Hematopoietic multipotent progenitor cell treated with erythropoietin and hydrocortisone succinate and interleukin-3 and kit ligand, for 17 days (in vitro differentiated cells): ENCODE results near the gene PPP1R14D.

Experiments
- DNase-seq: peaks from one replicate; pipeline ENCODE4 v3.0.0-alpha.2; 2015; ENCODE audit warnings: low spot score

PPP1R14D gene

DNA sequence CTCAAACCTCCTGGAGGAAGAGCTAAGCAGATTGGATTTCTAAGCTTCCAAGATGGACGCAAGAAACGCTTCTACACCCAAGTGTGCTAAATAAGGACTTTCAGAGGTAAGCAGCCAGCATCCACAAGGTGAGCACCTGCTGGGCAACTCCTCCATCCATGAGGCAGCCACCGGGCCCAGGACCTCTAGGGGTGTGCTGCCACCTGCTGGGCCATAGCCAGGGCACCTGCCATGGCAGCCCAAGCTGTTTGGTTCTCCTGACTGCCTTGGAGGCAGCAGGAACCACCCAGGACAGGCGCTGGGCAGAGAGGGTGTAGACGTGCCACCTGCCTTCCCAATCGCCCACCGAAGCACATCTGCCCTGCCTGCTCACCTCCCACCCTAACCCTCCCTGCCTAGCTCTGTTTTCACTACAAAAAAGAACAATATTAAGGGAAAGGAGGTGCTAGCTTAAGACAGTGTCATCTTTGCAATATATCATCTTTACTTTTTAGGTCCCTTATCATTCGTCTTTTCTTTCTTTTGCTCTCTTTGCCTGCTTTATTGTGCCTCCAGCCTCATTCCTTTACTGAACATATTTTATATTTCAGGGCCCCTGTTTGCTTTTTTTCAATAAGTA lies 45.8 kb downstream of the PPP1R14D start:
- peak; percentile 92 for DNase-seq

DNA sequence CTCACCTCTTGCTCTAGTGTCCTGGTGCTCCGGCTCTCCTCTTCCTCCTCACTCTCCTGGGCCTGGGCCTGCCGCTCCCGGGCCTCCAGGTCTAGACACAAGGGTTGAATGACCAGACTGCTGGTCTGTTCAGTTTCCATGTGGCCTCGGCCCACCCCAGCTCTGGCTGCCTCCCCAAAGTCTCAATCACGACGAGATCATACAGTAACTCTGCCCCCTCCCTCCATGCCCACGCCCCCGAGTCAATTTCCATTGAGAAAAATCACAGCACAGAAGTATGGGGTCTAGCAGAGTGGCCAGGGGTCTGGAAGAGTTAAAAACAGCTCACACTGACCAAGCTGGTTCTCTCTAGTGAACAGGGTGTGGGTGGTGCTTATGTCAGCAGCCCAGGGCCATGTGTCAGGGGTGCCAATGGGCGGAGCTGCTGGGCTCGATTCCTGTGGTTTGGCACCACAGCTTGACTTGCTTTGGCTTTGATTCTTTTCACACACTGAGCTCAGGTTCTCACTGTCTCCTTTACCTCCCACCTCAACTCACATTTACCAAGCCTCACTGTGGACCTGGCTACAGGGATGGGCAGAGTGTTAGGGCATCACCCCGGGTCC lies 51.9 kb downstream of the PPP1R14D start:
- DNase-seq: peak; percentile 61

GRCh38 chr15:40775740-40776536 lies 52.6 kb downstream of the PPP1R14D start:
- no peak for DNase-seq

DNA sequence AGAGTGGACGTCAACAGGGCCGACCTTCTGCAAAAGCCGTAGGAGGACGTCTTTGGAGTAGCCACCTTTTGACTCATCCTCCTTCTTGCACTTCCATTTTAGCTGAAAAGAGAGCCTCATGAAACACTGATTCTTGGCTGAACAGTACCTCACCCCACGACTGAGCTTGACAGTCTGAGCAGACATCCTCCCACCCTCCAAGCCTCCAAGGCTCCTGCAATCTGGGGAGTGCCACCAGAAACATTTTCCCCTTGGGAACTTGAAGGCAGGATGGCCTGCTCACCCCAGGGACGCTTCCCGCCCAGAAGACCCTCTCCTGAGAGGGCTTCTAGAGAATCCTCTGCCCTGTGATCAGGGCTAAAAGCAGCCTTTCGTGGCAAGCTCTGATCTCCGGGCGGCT lies 53.5 kb downstream of the PPP1R14D start:
- DNase-seq: no peak

DNA sequence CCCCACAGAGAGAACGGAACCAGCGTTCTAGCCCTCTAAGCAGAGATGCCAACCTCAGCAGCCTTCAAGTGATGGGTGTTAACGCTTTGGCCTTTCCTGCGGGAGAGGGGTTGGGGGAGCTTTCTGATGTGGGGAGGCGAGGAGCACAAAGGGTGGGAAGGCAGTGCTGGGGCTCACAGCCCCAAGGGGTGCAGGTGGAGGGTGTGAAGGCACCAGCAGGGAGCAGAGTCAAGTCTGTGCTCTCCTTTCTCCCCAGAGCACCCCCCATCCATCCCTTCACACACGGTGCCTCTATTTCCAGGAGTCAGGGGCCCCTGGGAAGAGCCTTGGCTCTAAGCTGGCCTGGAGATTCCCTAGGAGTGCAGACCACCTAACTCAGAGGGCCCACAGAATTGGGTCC lies 54.6 kb downstream of the PPP1R14D start:
- no peak for DNase-seq

GRCh38 chr15:40773496-40773895 lies 55.0 kb downstream of the PPP1R14D start:
- DNase-seq: no peak

- no peak for DNase-seq
These were observed 56.5 kb downstream of the PPP1R14D start for GRCh38 chr15:40772014-40772413.

- DNase-seq: no peak
These were observed 57.3 kb downstream of the PPP1R14D start for GRCh38 chr15:40771242-40771641.

GRCh38 chr15:40770147-40770721 lies 58.3 kb downstream of the PPP1R14D start:
- no peak for DNase-seq

- DNase-seq: peak; percentile 52
These were observed 59.0 kb downstream of the PPP1R14D start, which contains the start of gene C15orf62 for GRCh38 chr15:40769274-40770146. TSS of gene C15orf62 (plus strand) at chr15:40769980. CDS start at chr15:40770496, 516 bp downstream.

GRCh38 chr15:40768521-40769273 lies 59.8 kb downstream of the PPP1R14D start:
- peak; percentile 42 for DNase-seq

GRCh38 chr15:40767838-40768500 lies 60.5 kb downstream of the PPP1R14D start:
- DNase-seq: no peak

DNA sequence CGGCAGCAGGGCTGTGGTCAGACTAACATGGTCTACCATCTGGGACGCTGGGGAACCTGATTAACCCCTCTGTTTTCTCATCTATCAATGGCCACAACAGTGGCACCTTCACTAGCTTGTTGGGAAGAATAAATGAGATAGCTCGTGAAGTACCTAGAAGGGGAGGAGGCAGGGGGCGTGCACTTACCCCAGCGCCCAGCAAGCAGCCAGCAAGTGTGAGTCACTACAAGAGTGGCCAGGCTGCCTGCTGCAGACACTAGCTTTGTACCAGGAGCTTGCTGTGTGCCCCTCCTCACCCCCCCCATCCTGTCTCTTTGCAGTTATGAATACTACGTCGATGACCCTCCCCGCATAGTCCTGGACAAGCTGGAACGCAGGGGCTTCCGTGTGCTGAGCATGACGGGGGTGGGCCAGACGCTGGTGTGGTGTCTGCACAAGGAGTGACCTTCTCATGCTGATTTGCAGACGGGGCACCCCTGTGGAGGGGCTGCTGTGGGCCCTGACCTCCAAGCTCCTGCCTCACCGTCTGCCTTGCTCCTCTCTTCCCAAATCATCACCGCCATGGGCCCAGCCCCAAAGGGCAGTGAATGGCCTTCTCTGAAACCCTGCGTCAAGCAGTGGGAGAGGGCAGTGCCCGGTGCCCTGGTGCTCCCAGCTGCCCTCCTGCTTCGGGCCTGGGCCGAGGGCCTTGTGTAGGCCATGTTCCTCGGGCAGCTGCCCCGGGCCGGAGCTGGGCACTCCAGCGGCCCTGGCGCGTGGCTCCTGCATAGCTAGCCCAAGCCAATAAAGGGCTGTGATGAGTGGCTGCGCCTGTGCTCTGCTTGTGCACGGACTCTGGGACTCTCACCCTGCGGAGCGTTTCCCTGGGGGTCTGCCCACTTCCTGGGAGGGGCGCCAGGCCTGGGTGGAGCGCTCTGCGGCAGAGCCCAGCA lies 61.3 kb downstream of the PPP1R14D start:
- peak; percentile 44 for DNase-seq

DNA sequence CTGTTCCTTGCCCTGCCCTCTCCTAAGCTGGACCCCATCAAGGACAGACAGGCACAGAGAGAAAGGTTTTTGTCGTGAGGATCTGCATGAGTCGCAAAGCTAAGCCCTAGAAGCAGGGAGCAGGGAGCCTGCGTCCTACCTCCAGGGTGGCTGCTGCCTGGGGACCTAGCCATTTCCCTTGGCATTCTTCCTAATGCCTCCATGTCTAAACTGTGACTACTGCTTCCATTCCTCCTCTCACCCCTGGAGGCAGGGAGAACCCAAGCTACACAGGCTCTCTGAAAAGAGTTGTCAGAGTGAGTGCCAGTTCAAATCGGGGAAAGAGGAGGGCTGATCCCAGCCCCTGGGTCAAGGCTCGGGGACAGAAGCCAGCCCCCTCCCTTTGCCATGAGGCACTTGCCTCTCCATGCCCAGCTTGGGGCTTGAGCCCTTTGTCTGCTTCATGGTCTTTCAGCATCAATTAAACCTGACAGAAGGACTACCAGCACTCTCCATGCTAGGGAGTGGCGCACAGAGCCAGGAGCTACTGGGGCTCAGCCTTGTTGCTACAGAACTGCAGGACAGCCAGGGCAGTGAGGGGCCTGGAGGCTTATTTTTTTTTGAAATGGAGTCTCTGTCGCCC lies 62.2 kb downstream of the PPP1R14D start:
- no peak for DNase-seq
